ENCODE measurements around the gene SNRNP48. TPM values are rescaled to one million over a fixed set of nuclear protein-coding genes. Genes with fewer than 3 reads are reported as not detected.

SNRNP48 gene
- total RNA-seq, 1 experiment from 2014 or later: 26.2 TPM

- Histone ChIP-seq H3K27ac (ENCODE audit: low read depth, low read length) (no peak overlapping the region), H3K4me3 (replicated peaks in 1 of 2; ENCODE audit: low read depth in 1 of 2, low read length in 2 of 2) (no peak overlapping the region), H3K79me2 (ENCODE audit: insufficient read depth, low read length) (peaks cover 92% of the 10 kb centered on the region), H3K4me2 (ENCODE audit: low read length) (no peak overlapping the region), H3K36me3 (ENCODE audit: control insufficient read depth in 1 of 2, insufficient read depth in 2 of 2, low read length in 2 of 2) (no peaks in the 10 kb centered on the region), H3K9me2 (ENCODE audit: insufficient read depth) (no peaks in the 10 kb centered on the region), H2AFZ (ENCODE audit: low read depth, low read length, poor library complexity, severe bottlenecking) (no peak overlapping the region), H4K20me1 (ENCODE audit: insufficient read depth) (no peaks in the 10 kb centered on the region), H3K9me3 (ENCODE audit: control insufficient read depth in 1 of 2, insufficient read depth in 1 of 2, low read depth in 1 of 2, low read length in 2 of 2) (no peaks in the 10 kb centered on the region), H3K4me1 (ENCODE audit: control insufficient read depth in 1 of 2, insufficient read depth in 2 of 2, low read length in 2 of 2) (peaks cover 33 to 48% of the 10 kb centered on the region in 2 experiments), H3K9ac (ENCODE audit: low read length) (no peak overlapping the region), H3K27me3 (ENCODE audit: insufficient read depth, low read length) (no peaks in the 10 kb centered on the region)
- CTCF ChIA-PET: interaction anchor here (1.4 kb wide), 1 partner anchor 121 kb away, joined by 5 read pairs; no protein-coding TSS in a partner anchor
- intact Hi-C loops (cut with micrococcal nuclease): no loop called here
- POLR2A ChIA-PET: no interaction called here
- TF ChIP-seq POLR2A (IDR thresholded peaks at IDR 0.05; ENCODE audit: borderline replicate concordance, extremely low read depth, insufficient read depth, insufficient read length): no peak
- TF ChIP-seq JUND (IDR thresholded peaks at IDR 0.05): no peak
- TF ChIP-seq SIN3A (IDR thresholded peaks at IDR 0.05; ENCODE audit: low read depth): no peak
- no peak for TF ChIP-seq SP1 (IDR thresholded peaks at IDR 0.05; ENCODE audit: low read depth)
- TF ChIP-seq FOSL1 (IDR thresholded peaks at IDR 0.05; ENCODE audit: low read depth): no peak
- no peak for DNase-seq (ENCODE audit: low read depth, low spot score)
- BruUV-seq (replicated peaks): no TSS peak
- no peak for ATAC-seq
- RAD21 ChIA-PET (ENCODE audit: low non-redundant PET in 1 of 2, low total read pairs in 2 of 2, uncharacterized antibody in 2 of 2, unreplicated experiment in 2 of 2): no interaction called here
These were observed 43.6 kb upstream of the SNRNP48 start for GRCh38 chr6:7546383-7546782.

GRCh38 chr6:7546896-7547295 is 43.1 kb upstream of the SNRNP48 start:
- Histone ChIP-seq H3K9ac (ENCODE audit: low read length) (no peak overlapping the region), H3K9me2 (ENCODE audit: insufficient read depth) (no peaks in the 10 kb centered on the region), H3K4me3 (replicated peaks in 1 of 2; ENCODE audit: low read depth in 1 of 2, low read length in 2 of 2) (no peak overlapping the region), H3K27me3 (ENCODE audit: insufficient read depth, low read length) (no peaks in the 10 kb centered on the region), H3K27ac (ENCODE audit: low read depth, low read length) (no peak overlapping the region), H3K4me1 (ENCODE audit: control insufficient read depth in 1 of 2, insufficient read depth in 2 of 2, low read length in 2 of 2) (peaks cover 33 to 48% of the 10 kb centered on the region in 2 experiments), H3K4me2 (ENCODE audit: low read length) (no peak overlapping the region), H2AFZ (ENCODE audit: low read depth, low read length, poor library complexity, severe bottlenecking) (no peak overlapping the region), H3K9me3 (ENCODE audit: control insufficient read depth in 1 of 2, insufficient read depth in 1 of 2, low read depth in 1 of 2, low read length in 2 of 2) (no peaks in the 10 kb centered on the region), H3K36me3 (ENCODE audit: control insufficient read depth in 1 of 2, insufficient read depth in 2 of 2, low read length in 2 of 2) (no peaks in the 10 kb centered on the region), H4K20me1 (ENCODE audit: insufficient read depth) (no peaks in the 10 kb centered on the region), H3K79me2 (ENCODE audit: insufficient read depth, low read length) (peaks cover 95% of the 10 kb centered on the region)
- RAD21 ChIA-PET (ENCODE audit: low non-redundant PET in 1 of 2, low total read pairs in 2 of 2, uncharacterized antibody in 2 of 2, unreplicated experiment in 2 of 2): no interaction called here
- no peak for DNase-seq (ENCODE audit: low read depth, low spot score)
- ATAC-seq: no peak
- intact Hi-C loops (cut with micrococcal nuclease): no loop called here
- no TSS peak for BruUV-seq (replicated peaks)
- TF ChIP-seq REST (IDR thresholded peaks at IDR 0.05; ENCODE audit: low read depth): no peak
- no peak for TF ChIP-seq SP1 (IDR thresholded peaks at IDR 0.05; ENCODE audit: low read depth)
- no peak for TF ChIP-seq CEBPB (IDR thresholded peaks at IDR 0.05; ENCODE audit: low read depth)
- TF ChIP-seq EZH2phosphoT487 (IDR thresholded peaks at IDR 0.05; ENCODE audit: borderline replicate concordance): no peak
- no peak for TF ChIP-seq TCF7L2 (IDR thresholded peaks at IDR 0.05; ENCODE audit: borderline replicate concordance, extremely low read depth, insufficient read depth, insufficient read length)
- no peak for TF ChIP-seq POLR2A (IDR thresholded peaks at IDR 0.05; ENCODE audit: borderline replicate concordance, extremely low read depth, insufficient read depth, insufficient read length)
- POLR2A ChIA-PET: no interaction called here
- CTCF ChIA-PET: interaction anchor here (1.4 kb wide), 1 partner anchor 121 kb away, joined by 5 read pairs; no protein-coding TSS in a partner anchor

Measured in HCT116 (cell line).